Posterior vena cava (tissue), 2 donors: Measurements from ENCODE around the gene MYCBPAP. TPM values are rescaled to one million over a fixed set of nuclear protein-coding genes. Genes with fewer than 3 reads are reported as not detected.

ENCODE experiments used
- DNase-seq: peaks from one replicate; pipeline ENCODE4 v3.0.0-alpha.2; 2020; ENCODE audit warnings: low spot score
- intact Hi-C, 2 donors: fragments of 100-400 bp; cut with DNase I; formaldehyde crosslinking; loops; one replicate each; pipeline versions ENCODE4 v1.14.1 to v1.14.2; 2022 to 2023
- total RNA-seq, 2 donors: library from RNA; stranded (reverse); fragmentation: NEBNext Ultra II Directional; extraction: Animal tissue kit (Norgen Biotek cat#: 25700); gene quantifications; one replicate each; pipeline ENCODE4 v1.2.1, GENCODE V29; 2021
- donor health status: DM: yes; HTN: yes; CAD: no.
- donor health status: DM: yes; HTN: yes; CAD: no.

MYCBPAP gene
- total RNA-seq, 2 donors from 2014 or later, result 0.29 to 0.69 TPM

- intact Hi-C loops, result no loop called here
- DNase-seq, result no peak
Measured at GRCh38 chr17:50508573-50509460, 578 bp downstream of the MYCBPAP start.

GRCh38 chr17:50511058-50511457, 2.8 kb downstream of the MYCBPAP start:
- intact Hi-C loops, result no loop called here
- DNase-seq, result no peak

DNA sequence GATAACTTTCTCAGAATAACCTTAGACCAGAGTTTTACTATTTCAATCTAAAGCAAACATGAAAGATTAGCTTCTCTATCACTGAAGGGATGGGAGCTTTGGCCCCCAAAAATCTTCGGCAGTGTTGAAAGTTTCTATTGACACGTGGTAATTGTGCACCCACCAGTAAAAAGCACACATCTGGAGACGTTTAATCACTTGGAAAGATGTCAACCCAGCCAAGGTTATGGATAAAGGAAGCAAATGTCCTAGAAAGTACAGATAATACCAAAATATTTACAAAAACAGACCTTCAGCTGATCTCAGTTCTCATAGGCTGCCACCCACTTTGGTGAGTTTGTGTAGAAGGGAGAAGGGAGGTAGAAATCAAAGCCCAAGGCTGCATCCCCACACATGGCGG, 5.3 kb downstream of the MYCBPAP start:
- DNase-seq, result no peak
- intact Hi-C loops, result no loop called here

DNA sequence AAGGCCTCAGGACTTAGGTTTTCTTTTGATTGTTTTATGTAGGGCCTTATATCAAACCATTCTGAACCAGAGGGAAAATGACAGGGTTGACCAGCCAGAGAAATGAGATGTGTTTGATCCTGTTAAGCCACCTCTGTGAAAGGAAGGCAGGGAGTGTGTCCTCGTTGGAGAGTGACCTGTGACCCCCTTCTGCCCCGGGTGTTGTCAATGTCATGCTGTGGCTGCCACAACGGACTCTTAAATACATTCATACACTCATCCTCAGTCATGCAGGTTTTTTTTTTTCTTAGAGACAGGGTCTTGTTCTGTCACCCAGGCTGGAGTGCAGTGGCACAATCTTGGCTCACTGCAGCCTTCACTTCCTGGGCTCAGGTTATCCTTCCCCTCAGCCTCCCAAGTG, 6.1 kb downstream of the MYCBPAP start:
- intact Hi-C loops, result no loop called here
- no peak for DNase-seq

GRCh38 chr17:50514936-50515702, 6.9 kb downstream of the MYCBPAP start:
- intact Hi-C loops, result no loop called here
- DNase-seq, result no peak

DNA sequence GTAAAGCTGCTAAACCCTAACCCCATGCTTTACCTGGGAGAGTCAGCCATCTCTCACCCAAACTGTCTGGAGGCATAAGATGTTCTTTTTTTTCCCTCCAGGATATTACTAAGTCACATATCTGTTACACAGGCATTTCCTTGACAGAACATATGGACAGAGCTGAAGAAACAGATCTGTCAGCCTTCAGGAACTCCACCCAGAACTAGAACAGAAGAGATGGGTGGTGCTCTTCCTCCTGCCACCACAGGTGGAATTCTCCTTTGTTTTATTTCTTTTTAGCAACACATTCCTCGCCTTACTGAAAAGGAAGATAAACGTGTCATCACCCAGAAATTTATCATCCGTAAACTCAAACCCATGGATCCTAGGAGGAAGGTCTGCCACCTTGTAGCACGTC, 8.8 kb downstream of the MYCBPAP start:
- DNase-seq, result no peak
- intact Hi-C loops, result no loop called here

- DNase-seq, result no peak
- intact Hi-C loops, result no loop called here
Measured at GRCh38 chr17:50517504-50518383, 9.5 kb downstream of the MYCBPAP start.

DNA sequence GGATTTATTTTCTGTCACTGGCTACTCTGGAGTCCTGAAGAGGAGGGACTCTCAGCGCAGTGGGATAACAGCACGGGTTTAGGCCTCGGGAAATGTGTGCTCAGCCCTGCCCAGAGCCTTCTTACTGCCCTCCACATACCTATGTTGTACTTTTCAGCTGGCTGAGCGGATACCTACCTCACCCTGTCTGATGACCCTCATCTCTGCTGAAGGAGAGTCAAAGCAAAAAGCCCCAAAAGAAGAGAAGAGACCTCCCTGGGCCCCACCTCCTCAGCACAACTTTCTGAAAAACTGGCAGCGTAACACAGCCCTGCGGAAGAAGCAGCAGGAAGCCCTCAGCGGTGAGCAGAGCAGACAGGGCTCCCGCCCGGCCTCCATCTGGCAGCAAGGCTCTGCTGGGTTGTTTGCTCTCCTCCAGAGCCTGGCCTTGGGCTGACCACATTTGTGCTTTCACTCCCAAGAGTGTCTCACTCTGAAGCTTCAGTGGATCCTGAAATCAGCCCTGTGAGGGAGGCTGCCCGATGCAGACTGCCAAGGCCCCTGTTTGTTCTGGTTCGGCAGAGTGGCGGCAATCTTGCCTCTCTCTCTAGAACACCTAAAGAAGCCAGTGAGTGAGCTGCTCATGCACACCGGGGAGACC, 10.3 kb downstream of the MYCBPAP start:
- intact Hi-C loops, result no loop called here
- DNase-seq, result no peak

DNA sequence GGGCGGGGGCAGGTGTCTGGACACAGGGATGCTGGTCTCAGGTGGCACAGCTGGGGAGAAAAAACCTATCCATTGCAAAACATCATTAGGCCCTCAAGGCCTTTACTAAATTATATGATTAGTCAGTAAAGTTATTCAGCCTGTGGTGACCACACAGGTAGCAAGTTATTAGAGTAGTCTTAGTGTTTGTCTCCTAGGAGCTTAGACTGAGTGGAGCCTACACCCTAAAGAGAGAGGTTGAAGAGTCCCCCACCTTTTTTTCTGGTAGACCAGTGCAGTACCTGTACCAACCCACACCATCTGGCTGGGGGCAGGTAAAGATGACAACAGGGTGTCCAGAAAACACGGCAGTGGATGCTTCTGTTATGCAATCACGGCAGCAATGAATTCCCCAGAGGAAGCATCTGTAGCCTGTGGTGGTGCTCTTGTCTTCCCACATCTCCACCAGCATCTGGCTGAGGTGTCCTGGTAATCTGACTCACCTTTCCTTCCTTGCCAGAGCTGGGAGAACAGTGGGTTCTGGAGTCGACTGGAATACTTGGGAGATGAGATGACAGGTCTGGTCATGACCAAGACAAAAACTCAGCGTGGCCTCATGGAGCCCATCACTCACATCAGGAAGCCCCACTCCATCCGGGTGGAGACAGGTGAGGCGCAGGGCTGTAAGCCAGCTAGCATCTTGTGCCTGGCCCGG, 11.0 kb downstream of the MYCBPAP start:
- DNase-seq, result no peak
- intact Hi-C loops, result no loop called here

GRCh38 chr17:50520483-50520882, 12.2 kb downstream of the MYCBPAP start:
- intact Hi-C loops, result no loop called here
- no peak for DNase-seq

GRCh38 chr17:50521514-50521913, 13.3 kb downstream of the MYCBPAP start:
- no peak for DNase-seq
- intact Hi-C loops, result no loop called here

- intact Hi-C loops, result no loop called here
- no peak for DNase-seq
Measured at GRCh38 chr17:50522766-50523165, 14.5 kb downstream of the MYCBPAP start.

GRCh38 chr17:50523208-50523607, 15.0 kb downstream of the MYCBPAP start:
- intact Hi-C loops, result no loop called here
- no peak for DNase-seq

DNA sequence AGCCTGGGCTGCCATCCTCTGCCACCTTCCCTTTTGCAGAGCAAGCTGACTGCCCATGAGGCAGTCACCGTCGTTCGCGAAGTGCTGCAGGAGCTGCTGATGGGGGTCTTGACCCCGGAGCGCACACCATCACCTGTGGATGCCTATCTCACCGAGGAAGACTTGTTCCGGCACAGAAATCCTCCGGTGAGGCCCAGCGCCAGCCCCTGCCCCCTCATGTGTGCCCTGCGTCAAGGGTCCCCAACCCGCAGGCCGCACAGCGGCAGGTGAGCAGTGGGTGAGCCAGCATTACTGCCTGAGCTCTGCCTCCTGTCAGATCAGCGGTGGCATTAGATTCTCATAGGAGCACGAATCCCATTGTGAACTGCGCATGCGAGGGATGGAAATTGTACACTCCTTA, 16.6 kb downstream of the MYCBPAP start:
- intact Hi-C loops, result no loop called here
- DNase-seq, result no peak

GRCh38 chr17:50527155-50527762, 19.0 kb downstream of the MYCBPAP start:
- intact Hi-C loops, result no loop called here
- DNase-seq, result no peak

DNA sequence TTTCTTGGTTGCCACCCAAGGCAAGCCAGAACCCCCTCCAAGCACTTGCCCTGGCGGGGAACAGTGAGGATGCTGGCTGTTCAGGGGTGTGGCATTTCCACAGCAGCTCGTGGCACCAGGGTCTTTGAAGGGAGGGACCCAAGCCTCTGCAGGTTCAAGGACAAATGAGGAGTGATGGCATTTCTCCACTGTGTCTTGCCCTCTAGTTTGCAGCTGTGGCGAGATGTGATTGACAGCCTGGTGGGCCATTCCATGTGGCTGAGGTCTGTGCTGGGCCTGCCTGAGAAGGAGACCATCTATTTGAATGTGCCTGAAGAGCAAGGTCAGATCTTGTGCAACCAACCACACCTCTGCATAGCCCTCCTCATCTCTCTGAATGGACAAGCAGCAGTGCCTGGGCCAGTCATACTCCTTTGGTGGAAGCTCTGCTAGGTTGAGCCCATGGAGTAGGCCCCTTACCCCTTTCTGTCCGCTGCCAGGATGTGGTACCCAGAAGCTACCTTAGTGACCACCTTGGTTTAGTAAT, 19.8 kb downstream of the MYCBPAP start:
- DNase-seq, result no peak

DNA sequence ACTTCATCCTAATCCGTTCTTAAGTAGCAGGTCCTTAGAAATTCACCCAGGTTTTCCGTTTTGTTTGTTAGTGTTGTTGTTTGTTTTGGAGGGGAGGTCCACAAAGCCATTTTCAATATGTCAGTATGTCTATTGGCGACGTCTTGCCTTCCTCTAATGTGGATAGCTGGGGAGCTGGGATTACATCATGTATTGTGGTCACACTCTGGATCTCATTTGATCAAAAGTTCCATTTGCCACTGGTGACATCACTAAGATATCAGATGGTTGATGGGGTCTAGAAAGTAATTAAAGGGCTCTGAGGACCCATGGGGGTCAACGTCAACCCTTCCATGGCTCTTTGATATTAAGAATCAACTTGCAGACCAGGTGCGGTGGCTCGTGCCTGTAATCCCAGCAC, 21.6 kb downstream of the MYCBPAP start:
- DNase-seq, result no peak

More for the DNA sequence above, 19.8 kb downstream of the MYCBPAP start:
- intact Hi-C loops, result no loop called here

DNA sequence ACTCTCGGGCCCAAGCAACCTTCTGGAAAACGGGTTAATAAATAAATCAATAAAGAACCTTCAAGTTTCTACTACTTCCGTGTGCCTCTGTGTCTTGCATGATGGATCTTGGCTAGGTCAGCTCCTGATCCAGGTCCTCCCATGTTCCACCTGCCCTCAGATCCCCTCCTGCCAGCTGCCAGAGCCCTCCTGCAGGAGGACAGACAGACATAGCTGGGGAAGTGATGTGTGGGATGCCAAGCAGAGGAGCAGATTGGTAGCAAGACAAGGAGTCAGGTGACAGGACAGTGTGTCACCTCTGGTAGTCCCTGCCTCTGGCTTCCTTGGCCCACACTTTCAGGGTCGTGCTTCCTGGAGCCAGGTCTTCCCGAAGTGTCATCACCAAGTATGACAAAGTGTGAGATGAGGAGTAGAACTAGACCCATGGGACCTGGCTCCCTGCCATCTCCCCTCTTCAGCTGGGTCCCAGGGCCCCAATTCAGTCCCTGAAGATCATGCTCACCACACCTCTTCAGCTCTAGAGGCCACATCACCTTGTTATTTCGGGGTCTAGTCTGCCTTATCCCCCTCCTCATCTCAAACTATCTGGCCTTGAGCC, 23.3 kb downstream of the MYCBPAP start:
- intact Hi-C loops, result no loop called here
- no peak for DNase-seq

More for the DNA sequence above, 21.6 kb downstream of the MYCBPAP start:
- intact Hi-C loops, result no loop called here
